ENCODE measurements around the gene MUSK.

MUSK gene

DNA sequence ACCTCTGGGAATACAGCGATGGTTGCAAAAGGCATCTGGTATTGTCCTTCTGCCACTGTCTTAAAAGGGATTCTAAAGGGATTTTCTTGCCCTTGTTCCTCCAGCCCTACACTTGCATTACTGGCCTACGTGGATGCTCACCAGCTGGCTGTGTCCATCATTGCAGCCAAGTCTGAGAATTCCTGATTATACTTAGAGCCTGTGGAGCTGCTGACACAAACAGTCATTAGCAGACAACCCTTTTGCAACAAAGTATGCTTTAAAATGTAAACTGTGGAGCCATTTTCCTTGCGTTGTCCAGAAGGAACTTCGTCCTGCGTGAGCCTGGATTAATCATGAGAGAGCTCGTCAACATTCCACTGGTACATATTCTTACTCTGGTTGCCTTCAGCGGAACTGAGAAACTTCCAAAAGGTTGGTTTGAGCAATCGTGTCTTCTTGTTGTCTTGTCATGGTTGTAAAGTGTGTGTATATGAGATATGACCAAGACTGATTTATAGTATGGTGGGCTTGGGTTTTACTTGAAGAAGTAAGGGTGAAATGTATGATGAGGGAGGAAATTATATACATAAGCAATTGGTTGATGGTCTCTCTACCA lies at the start of gene MUSK:
Gene MUSK (plus strand): TSS at position 222 of the 598 bp plus-strand sequence. CDS start 114 bp downstream, at position 336.
- no peak within 1 kb of the TSS for H3K4me3 ChIP-seq (ENCODE audit: low read depth, low read length)
- DNase-seq (ENCODE audit: low read depth), result no peak
- TF ChIP-seq CTCF (IDR thresholded peaks at IDR 0.05; ENCODE audit: control insufficient read depth, extremely low read depth, insufficient read depth), result no peak

DNA sequence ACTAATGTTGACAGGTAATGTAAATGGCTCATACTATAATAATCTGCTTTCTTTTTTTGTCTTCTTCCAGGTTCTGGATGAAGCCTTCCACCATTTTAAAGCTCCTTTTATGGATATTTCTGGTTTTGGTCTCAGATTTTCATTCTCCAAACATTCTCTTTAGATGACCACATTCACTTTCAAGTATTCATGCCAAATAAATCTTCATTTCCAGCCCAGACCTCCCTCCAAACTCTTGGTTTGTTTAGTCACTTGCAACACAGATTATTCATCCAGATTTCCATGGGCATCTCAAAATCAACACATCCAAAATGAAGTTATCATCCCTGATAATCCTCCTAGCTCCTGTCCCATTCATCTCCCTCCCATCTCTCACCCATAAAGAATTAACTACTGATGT lies 48.8 kb upstream of the MUSK start:
- TF ChIP-seq CTCF (IDR thresholded peaks at IDR 0.05; ENCODE audit: control insufficient read depth, extremely low read depth, insufficient read depth), result no peak
- no peak overlapping the region for H3K4me3 ChIP-seq (ENCODE audit: low read depth, low read length)
- no peak for DNase-seq (ENCODE audit: low read depth)

DNA sequence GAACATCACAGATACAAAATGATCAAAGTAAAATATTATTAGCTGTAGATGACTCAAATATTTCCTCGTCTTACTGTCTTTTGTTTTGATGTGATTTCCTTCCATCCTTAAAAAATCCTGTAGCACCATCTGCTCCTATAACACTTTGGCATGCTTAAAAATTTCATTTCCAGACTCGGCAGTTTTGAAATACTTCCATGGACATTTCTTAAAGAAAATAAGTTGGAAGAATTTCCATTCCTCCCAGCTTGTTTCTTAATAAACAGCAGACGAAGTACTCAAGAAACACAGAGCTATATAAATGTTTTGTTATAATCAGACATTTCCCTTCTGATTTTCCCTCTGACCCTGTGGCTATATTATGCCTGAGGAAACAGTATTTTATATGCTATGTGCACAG lies 47.9 kb upstream of the MUSK start:
- DNase-seq (ENCODE audit: low read depth), result no peak
- TF ChIP-seq CTCF (IDR thresholded peaks at IDR 0.05; ENCODE audit: control insufficient read depth, extremely low read depth, insufficient read depth), result no peak

GRCh38 chr9:110622368-110622767 lies 46.2 kb upstream of the MUSK start:
- H3K4me3 ChIP-seq (ENCODE audit: low read depth, low read length), result no peak overlapping the region
- no peak for DNase-seq (ENCODE audit: low read depth)
- no peak for TF ChIP-seq CTCF (IDR thresholded peaks at IDR 0.05; ENCODE audit: control insufficient read depth, extremely low read depth, insufficient read depth)

More for the DNA sequence above, 47.9 kb upstream of the MUSK start:
- no peak overlapping the region for H3K4me3 ChIP-seq (ENCODE audit: low read depth, low read length)

DNA sequence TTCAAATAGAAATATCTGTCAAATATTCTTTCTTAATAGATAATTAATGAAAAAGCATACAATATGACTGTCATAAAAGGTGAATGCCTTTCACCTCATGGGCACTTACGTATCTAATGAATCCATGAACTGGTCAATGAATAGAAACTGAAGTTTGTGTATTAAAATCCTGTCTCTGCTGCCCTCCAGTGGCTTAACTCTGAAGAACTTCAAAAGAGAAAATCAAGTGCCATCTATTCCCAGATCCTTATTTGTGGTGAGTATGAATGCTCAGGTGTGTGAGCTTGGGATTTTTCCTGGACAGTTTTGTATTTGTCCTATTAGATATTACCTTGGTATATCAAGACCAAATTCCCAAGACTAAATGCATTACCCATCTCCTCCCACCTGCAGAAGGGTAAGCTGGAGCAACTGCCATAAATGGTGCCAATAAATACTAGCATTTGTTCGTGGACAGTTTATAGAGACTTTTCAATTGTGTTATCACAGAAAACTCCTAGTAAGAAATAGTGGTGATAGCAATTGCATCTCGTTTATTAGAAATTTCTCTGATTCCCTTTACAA lies 45.0 kb upstream of the MUSK start:
- no peak overlapping the region for H3K4me3 ChIP-seq (ENCODE audit: low read depth, low read length)
- DNase-seq (ENCODE audit: low read depth), result peak; percentile 18
- peak; percentile 62 for TF ChIP-seq CTCF (IDR thresholded peaks at IDR 0.05; ENCODE audit: control insufficient read depth, extremely low read depth, insufficient read depth)

DNA sequence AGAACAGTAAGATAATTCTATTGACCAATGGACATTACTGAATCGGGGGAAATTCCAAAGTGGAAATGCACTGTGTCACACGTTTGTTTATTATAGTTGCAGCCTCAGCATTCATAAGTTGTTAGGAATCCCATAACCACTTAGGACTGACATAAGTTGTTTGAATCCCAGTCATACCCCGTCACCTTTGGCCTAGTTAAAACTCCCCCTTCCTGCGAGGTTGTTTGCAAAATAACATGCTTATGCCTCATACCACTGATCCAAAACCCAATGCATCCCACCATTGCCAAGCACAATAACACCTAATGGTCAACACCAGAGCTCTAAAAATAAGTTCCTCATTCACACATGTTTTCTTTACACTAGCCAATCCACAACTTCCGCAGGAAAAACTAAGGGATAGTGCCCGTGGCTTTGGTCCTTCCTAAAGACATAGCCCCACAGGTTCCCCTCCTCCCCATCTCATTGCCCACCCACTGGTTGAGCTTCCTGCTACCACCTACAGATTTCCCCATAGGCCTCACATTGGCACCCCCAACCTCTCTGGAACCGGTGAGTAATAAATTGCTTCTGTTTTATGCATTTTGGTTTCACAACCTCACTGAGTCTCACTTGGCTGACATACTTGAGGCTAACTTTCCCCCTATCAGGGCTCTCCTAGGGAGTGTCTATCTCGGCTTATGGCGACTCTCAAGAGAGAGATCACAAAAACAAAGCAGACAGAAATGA lies 42.3 kb upstream of the MUSK start:
- no peak for TF ChIP-seq CTCF (IDR thresholded peaks at IDR 0.05; ENCODE audit: control insufficient read depth, extremely low read depth, insufficient read depth)
- H3K4me3 ChIP-seq (ENCODE audit: low read depth, low read length), result no peak overlapping the region
- DNase-seq (ENCODE audit: low read depth), result no peak

Measured in LNCaP clone FGC (cell line).